Activated B cell treated with CpG ODN at 0.5 μM for 24 hours (primary cell): ENCODE results near the gene ADARB2. TPM values are rescaled to one million over a fixed set of nuclear protein-coding genes. Genes with fewer than 3 reads are reported as not detected.

Experiments
- ATAC-seq: fragments of 200-7000 bp; cut with Tn5 transposase; one replicate; pipeline ENCODE4 v1.10.0; 2021; ENCODE audit warnings: low read depth, mild to moderate bottlenecking, moderate library complexity
- CTCF ChIA-PET: fragments of 350-600 bp; sonication (Branson Sonifier 250); formaldehyde crosslinking; loops from one replicate; lab custom pipeline; 2021; ENCODE audit warnings: antibody characterized with exemption; lab: Charles Lee
- POLR2A ChIA-PET: fragments of 350-600 bp; sonication (Branson Sonifier 250); formaldehyde crosslinking; loops from one replicate; lab custom pipeline; 2021; ENCODE audit warnings: antibody characterized with exemption; lab: Charles Lee
- DNase-seq: peaks from one replicate; pipeline ENCODE4 v3.0.0; 2022
- H3K27ac Mint-ChIP-seq: one replicate; pipeline ENCODE4 v1.8.0; 2020; ENCODE audit warnings: mixed read lengths
- H3K27me3 Mint-ChIP-seq: one replicate; pipeline ENCODE4 v1.8.0; 2021; ENCODE audit warnings: mixed read lengths
- H3K36me3 Mint-ChIP-seq: one replicate; pipeline ENCODE4 v1.8.0; 2021; ENCODE audit warnings: low read depth, mixed read lengths
- H3K4me1 Mint-ChIP-seq: one replicate; pipeline ENCODE4 v1.8.0; 2021; ENCODE audit warnings: mixed read lengths
- H3K4me3 Mint-ChIP-seq: one replicate; pipeline ENCODE4 v1.8.0; 2020; ENCODE audit warnings: mild to moderate bottlenecking, mixed read lengths
- H3K9me3 Mint-ChIP-seq: one replicate; pipeline ENCODE4 v1.8.0; 2020; ENCODE audit warnings: mixed read lengths
- CTCF ChIP-seq: fragments of 200-600 bp; IDR thresholded peaks from one replicate; pipeline ENCODE4 v1.8.0; 2022; ENCODE audit warnings: antibody characterized with exemption, mild to moderate bottlenecking
- intact Hi-C: fragments of 100-400 bp; cut with micrococcal nuclease; formaldehyde crosslinking; loops from one replicate; pipeline ENCODE4 v1.15.1; 2024
- total RNA-seq: library from RNA; stranded (reverse); gene quantifications from 2 replicates; pipeline ENCODE4 v1.2.3, GENCODE V29; 2022

The ADARB2 gene
- total RNA-seq, 1 donor from 2014 or later: 0.11 TPM

GRCh38 chr10:1204434-1205326, 532.6 kb downstream of the ADARB2 start:
- no peak for TF ChIP-seq CTCF
- no peak for DNase-seq
- no peaks in the 10 kb centered on the region for H3K4me1 Mint-ChIP-seq
- H3K27me3 Mint-ChIP-seq: no peaks in the 10 kb centered on the region
- CTCF ChIA-PET: no interaction called here
- no peak for ATAC-seq
- POLR2A ChIA-PET: no interaction called here
- no peaks in the 10 kb centered on the region for H3K36me3 Mint-ChIP-seq
- intact Hi-C loops: no loop called here
- H3K9me3 Mint-ChIP-seq: no peaks in the 10 kb centered on the region
- H3K27ac Mint-ChIP-seq: no peak overlapping the region
- no peak overlapping the region for H3K4me3 Mint-ChIP-seq

GRCh38 chr10:1203704-1204103, 533.6 kb downstream of the ADARB2 start:
- ATAC-seq (no peak), DNase-seq (no peak)
- Mint-ChIP-seq H3K27me3 (no peaks in the 10 kb centered on the region), H3K9me3 (no peaks in the 10 kb centered on the region), H3K27ac (no peak overlapping the region), H3K36me3 (no peaks in the 10 kb centered on the region), H3K4me3 (no peak overlapping the region), H3K4me1 (no peaks in the 10 kb centered on the region)
- intact Hi-C loops: no loop called here
- CTCF ChIA-PET: no interaction called here
- POLR2A ChIA-PET: no interaction called here
- TF ChIP-seq CTCF: no peak

- DNase-seq (no peak), ATAC-seq (no peak)
- H3K4me3 Mint-ChIP-seq: no peak overlapping the region
- H3K4me1 Mint-ChIP-seq: no peaks in the 10 kb centered on the region
- H3K36me3 Mint-ChIP-seq: no peaks in the 10 kb centered on the region
- H3K9me3 Mint-ChIP-seq: no peaks in the 10 kb centered on the region
- intact Hi-C loops: no loop called here
- no peaks in the 10 kb centered on the region for H3K27me3 Mint-ChIP-seq
- ChIA-PET POLR2A (no interaction called here), CTCF (no interaction called here)
- no peak overlapping the region for H3K27ac Mint-ChIP-seq
- no peak for TF ChIP-seq CTCF
Observed at GRCh38 chr10:1203216-1203615, 534.1 kb downstream of the ADARB2 start.

- H3K9me3 Mint-ChIP-seq: no peaks in the 10 kb centered on the region
- no peaks in the 10 kb centered on the region for H3K36me3 Mint-ChIP-seq
- no peak overlapping the region for H3K27ac Mint-ChIP-seq
- intact Hi-C loops: no loop called here
- no peaks in the 10 kb centered on the region for H3K4me1 Mint-ChIP-seq
- DNase-seq (no peak), ATAC-seq (no peak)
- ChIA-PET CTCF (no interaction called here), POLR2A (no interaction called here)
- H3K27me3 Mint-ChIP-seq: no peaks in the 10 kb centered on the region
- no peak overlapping the region for H3K4me3 Mint-ChIP-seq
- no peak for TF ChIP-seq CTCF
Observed at GRCh38 chr10:1202343-1202742, 535.0 kb downstream of the ADARB2 start.

- no peaks in the 10 kb centered on the region for H3K36me3 Mint-ChIP-seq
- CTCF ChIA-PET: no interaction called here
- no peaks in the 10 kb centered on the region for H3K4me1 Mint-ChIP-seq
Observed at GRCh38 chr10:1200866-1201807, 536.2 kb downstream of the ADARB2 start.

More at GRCh38 chr10:1200866-1201807, 536.2 kb downstream of the ADARB2 start:
- peaks cover 2% of the 10 kb centered on the region for H3K27me3 Mint-ChIP-seq
- DNase-seq (no peak), ATAC-seq (no peak)
- intact Hi-C loops: no loop called here
- TF ChIP-seq CTCF: no peak
- H3K9me3 Mint-ChIP-seq: no peaks in the 10 kb centered on the region
- H3K4me3 Mint-ChIP-seq: no peak overlapping the region
- no peak overlapping the region for H3K27ac Mint-ChIP-seq
- POLR2A ChIA-PET: no interaction called here
